ENCODE results near the gene ARFGAP1.

Gene ARFGAP1

DNA sequence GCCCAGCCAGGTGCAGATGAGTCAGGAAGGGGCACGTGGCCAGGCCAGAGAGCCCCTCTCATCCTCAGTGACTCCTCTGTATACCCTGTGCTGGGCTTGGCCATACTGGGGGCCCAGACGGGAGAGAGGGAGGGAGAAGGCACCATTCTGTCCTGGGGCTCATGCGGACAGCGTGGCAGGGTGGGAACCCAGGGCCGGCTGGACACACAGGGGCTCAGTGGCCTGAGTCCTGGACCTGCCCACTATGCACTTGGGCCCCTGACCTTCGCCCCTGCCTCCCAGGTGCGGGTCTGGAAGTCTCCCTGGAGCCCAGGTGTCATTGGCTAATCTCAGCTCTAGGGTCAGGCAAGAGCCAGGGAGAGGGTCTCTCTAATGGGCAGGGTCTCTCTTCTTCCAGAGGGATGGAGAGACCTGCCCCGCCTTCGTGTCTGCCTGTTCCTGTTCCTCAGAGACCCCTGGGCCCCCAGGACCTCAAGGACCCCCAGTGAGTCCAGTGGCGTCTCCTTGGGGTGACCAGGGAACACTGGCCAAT lies 48.1 kb downstream of the ARFGAP1 start:
- no peak for DNase-seq (ENCODE audit: low spot score)

DNA sequence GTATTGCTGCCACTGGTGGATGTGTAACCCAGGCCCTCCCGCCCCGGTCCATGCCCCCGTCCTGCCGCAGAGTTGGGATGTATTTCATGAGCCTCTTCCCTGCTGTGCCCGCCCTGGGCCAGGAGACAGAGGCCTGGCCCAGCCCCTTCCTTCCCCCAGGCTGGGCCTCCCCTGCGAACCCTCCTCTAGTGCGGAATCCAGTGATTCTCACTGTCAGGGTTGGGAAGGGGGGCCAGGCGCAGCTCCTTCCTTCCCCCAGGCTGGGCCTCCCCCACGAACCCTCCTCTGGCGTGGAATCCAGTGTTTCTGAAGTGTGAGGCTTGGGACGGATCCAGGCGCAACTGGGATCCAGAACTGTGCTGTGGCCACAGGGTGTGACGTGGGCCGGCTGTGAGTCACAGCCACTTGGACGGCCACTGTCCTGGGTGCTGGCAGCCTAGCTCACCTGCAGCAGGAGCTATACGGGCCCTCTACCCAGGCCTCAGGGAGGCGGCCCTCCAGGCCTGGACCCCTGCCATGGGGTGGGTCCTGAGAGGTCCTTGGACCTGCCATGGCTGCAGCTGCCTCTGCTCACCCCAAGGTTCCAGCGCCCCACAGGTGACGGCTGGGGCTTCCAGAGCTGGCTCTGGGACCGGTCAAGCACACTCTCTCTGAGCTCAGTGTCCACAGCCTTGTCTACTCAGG lies 48.7 kb downstream of the ARFGAP1 start:
- no peak for DNase-seq (ENCODE audit: low spot score)

DNA sequence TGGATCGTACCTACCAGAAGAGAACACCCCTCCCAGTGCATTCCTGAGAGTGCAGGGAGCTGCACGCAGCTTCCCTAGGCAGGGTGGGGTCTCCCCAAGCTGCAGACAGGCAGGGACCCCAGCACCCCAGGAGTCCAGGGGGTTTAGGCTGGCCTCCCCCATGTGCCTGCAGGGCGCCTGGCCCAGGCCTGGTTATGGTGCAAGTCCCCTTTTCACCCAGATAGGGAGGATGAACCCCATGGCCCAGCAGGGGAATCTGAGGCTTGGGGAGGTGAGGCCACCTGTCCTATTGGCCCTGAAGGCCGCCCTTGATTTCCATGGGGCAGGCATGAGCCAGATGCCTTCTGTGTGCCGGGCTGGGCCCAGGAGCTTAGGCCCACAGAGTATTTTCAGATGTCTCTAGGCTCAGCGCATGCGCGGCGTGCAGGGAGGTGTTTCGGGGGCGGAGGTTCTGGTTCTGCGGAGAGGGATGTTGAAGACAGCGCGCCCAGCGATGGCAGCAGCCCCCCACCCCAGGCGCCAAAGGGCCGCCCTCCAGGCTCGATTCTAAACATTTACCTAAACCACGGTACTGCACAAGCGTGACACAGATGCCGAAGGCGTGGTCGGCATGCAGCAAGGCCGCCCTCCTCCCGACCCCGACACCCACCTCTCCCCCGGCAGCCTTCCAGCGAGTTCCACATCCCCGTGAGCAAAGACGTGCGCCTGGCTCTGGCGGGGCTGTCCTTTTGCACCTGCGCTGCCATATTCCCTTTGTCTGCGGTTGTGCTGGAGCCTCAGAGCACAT lies 49.7 kb downstream of the ARFGAP1 start:
- DNase-seq (ENCODE audit: low spot score) = no peak

DNA sequence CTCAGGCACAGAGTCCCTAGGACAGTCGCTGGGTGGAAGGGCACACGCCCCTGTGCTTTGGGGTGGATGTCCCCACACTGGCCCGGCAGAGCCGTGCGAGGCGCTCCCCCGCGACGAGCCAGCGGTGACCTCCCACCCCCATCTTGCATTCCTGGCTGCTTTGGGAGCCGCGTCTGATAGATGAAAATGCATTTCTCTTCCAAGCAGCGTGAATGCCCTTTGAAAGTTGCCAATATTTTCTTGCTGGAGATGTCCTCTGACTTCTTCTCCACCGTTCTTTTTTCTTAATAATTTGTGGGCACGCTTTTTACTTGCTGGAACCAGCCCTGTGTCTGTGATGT lies 50.3 kb downstream of the ARFGAP1 start:
- no peak for DNase-seq (ENCODE audit: low spot score)

DNA sequence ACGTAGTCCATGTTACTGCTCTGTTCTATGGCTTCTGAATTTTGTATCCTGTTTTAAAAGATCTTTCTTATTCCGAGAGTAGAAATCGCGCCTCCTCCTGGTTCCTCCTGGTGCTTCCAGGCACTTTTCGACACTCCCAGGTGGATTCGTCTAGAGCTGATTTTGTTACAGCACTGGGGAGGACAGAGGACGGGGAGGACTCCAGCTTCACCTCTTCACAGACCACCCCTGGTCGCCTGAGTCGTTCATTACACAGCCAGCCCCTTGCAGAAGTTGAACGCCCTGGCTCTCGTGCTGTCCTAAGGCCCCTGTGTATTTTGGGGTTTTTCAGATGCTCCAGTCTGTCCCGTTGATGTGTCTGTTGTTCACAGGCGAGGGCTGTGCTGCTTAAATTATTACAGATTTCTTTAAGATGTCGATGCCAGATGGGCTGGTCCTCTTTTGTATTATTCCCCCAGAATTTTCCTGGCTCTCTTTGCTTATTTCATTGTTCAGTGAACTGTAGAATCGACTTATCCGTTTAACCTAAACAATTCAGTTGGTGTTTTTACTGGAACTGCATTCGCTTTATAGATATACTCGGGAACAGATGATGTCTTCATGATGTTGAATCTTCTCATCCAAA lies 50.9 kb downstream of the ARFGAP1 start:
- no peak for DNase-seq (ENCODE audit: low spot score)

DNA sequence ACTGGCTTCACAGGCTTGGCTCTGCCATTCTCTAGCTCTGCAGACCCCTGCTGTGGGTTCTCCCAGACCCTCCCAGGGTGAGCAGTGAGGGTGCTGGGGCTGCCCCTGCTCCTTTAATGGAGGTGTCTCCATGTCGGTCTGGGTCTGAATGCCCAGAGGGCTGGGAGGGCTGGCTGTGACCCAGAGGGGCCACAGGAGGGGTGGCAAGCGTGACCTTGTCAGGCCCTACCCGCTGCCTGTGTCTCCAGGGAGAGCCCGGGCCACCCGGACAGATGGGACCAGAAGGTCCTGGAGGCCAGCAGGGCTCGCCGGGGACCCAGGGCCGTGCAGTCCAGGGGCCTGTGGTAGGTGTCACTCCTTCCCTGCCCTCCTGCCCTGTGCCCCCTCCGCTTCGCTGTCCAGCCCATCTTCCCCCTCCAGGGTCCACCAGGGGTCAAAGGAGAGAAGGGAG lies 52.4 kb downstream of the ARFGAP1 start:
- no peak for DNase-seq (ENCODE audit: low spot score)

DNA sequence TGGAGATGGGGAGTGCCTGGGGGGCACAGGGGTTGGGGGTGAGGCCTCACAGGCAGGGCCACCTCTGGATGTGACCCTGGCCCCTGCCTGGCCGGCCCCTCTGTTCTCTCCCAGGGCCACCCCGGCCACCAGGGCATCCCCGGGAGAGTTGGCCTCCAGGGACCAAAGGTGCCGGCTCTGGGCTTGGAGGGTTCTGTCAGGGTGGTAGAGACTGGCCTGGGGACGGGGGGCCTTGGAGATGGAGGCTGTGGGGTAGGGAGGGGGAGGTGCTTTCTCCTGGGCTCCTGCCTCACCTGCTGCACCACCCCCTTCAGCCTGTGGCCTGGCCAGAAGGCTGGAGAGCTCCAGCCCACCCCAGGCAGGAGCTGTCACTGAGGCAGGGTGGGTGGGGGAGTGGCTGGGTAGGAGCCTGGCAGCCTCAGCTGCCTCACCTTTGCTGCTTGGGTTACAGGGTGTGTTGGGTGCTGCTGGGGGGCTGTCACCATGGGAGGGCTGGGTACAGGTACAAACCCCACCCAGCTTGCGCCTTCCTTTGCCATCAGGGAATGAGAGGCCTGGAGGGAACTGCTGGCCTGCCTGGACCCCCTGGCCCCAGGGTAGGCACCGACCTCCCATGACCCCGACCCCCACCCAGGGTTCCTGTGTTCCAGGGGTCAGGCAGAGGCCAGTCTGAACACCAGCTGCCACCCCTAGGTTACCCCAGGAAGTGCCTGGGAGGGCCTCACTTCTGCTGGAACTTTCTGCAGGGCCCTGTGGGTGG lies 53.1 kb downstream of the ARFGAP1 start:
- DNase-seq (ENCODE audit: low spot score) = no peak

DNA sequence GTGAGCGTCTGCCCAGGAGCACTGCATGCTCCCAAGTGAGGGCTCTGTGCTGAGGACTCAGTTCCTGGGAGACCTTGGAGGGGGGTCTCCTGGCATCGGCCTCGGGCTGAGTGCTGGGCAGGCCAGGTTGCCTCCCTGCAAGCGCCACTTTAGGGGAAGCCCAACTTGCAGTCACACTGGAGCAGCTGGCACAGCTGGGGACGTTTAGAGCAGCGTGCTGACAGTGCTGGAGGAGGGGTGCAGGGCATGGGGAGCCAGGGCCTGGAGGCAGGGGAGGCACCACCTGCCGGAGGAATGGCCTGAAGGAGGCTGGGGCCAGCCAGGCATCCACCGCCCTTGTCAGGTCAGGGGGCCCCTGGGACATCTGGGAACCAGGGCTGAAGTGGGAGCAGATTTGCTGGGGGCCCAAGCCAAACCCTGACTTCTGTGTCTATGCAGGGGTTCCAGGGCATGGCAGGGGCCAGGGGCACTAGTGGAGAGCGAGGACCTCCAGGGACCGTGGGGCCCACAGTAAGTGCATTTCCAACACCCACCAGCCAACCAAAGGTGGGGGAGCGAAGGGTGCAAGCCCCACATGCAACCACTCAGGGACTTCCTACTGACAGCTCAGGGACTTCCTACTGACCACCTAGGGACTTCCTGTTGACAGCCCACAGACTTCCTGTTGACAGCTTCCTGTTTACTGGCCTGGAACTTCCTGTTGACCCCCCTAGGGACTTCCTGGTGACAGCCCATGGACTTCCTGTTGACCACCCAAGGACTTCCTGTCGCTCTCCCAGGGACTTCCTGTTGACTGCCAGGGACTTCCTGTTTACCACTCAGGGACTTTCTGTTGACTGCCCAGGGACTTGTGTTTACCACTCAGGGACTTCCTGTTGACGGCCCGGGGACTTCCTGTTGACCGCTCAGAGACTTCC lies 54.0 kb downstream of the ARFGAP1 start:
- no peak for DNase-seq (ENCODE audit: low spot score)

DNA sequence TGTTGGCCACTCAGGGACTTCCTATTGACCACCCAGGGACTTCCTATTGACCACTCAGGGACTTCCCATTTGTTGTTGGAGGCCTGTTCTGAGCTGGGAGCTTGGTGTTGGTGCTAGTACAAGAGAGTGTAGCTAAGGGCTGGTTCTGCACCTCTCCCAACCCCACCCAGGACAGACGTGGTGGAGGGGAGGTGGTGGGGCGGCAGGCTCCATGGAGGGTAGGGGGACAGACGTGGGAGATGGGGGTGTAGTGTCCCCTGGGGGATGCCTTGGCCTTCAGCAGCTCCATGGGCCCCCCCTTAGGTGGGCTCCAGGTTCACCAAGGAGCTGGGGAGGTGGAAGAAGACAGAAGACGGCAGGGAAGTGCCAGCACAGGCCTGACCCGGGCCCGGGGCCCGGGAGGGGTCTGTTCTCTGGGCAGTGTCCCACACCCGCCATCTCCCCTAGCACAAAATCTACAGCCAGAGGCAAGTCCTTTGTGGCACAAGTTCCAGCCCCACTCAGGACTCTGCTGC lies 54.7 kb downstream of the ARFGAP1 start:
- DNase-seq (ENCODE audit: low spot score) = no peak

DNA sequence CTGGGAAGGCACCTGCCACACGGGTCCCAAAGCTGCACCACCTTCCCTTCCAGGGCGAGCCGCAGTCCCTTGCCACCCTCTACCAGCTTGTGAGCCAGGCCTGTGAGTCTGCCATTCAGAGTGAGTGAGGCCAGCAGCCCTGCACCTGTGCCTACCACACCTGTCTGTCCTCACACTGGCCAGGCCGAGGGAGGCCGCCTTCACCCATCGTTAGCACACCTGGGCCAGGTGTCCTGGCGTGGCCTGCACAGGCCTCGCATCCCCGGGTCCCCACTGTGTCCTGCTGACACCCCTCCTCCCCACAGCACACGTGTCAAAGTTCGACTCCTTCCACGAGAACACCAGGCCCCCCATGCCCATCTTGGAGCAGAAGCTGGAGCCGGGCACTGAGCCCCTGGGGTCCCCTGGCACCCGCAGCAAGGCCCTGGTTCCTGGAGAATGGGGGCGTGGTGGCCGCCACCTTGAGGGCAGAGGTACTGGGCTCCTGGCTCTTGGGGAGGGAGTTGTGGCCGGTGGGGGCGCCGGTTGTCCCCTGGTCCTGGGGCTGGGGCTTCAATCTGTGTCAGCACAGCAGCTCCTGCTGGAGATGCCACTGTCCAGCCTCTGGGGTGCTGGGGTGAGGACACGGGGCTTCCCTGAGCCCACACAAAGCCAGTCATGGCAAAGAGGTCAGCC lies 55.5 kb downstream of the ARFGAP1 start:
- DNase-seq (ENCODE audit: low spot score) = no peak

DNA sequence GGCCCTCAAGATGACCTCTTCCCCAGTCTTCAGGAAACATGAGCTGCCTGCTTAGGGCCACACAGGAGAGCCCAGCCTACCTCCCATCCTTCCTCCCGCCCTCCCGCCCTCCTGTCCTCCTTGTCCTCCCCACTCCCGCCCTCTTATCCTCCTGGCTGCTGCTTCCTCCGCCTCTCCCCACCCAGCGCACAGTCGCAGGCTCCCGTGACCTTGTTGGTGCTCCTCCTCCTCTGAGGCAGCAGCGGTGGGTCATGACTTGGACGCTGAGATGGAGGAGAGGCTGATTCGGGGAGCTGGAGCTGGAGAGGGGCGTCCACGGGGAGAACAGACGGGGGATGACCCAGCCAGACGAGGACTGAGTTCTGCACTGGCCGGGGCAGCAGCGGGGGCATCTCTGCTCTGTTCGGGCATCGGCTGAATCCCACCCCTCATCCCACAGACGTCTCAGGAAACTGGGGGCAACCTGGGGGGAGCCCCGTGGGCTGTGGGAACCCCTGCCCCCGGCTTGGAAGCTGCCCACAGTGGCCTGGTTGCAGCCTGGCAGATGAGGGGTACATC lies 56.2 kb downstream of the ARFGAP1 start:
- no peak for DNase-seq (ENCODE audit: low spot score)

DNA sequence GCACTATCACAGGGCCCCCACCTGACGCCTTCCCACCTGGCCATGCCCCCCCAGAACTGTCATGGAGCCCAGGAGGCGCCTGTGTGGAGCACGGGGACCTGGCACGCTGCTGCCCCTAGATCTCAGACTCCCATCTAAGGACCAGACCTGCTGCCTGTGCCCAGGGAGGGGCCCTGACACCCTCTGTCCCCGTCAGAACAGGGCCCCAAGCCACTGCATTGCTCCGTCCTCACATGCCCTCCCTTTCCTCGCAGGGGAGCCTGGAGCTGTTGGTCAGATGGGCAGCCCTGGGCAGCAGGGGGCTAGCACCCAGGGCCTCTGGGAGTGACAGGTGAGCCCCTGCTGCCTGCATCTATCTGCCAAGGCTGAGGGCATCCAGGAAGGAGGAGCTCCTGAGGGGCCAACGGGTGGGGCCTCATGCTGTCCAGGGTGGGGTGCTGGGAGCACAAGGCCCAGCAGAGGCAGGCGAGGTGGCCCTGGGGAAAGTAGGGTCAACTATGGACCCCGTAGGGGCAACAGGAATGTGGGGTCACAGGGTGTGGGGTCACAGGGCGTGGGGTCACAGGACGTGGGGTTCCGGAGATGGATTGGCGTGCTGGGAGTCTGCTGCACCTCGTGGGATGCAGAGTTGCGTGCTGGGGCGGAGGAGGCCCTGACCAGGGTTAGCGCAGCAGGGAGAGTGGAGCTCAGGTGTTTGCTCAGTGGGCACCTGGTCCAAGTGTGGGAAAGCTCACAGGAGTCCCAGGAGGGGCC lies 56.9 kb downstream of the ARFGAP1 start:
- no peak for DNase-seq (ENCODE audit: low spot score)

DNA sequence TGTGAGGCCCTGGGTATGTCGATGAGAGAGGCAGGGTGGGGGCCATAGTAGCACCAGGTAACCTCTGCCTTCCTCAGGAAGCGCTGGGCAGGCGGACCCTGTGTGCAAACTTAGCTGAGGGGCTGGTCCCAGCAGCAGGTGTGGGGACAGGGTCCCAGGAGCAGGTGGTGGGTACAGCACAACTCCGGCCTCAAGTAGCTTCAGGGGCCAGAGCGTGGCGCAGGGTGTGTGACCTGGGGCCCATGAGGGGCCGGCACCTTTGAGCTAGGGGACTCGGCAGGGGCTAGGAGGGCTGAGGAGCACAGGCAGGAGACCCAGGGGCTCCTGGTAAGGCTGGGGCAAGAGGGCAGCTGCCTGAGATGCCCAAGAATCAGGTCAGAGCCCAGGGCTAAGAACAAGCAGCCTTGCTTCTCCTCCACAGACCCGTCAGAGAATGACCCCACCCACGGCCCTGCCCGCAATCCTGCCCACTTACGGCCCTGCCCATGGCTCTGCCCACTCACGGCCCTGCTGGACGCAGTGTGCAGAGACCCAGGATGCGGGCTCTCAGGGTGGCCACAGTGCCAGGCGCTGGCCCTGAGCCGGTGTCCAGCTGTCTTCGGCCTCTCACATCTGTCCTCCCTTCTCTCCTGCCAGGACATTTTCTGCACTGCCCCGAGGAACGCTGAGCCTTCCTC lies 57.6 kb downstream of the ARFGAP1 start:
- no peak for DNase-seq (ENCODE audit: low spot score)

DNA sequence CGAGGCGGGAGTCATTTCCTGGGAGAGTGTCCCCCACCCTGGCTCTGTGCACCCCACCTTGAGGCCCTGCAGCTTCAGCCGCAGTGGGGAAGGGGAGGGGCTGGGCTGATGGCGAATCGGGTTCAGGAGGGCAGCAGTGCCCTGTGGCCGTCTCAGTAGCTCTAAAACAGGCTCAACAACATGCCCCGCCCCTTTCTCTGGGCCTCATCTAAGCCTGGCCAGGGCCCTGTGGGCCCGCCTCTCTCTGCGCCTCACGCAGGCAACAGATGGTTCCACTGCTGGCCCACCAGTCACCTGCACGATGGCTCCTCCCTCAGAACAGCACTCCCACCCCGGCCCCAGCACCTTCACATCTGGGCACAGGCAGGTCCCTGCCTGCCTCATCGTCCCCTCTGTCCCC lies 58.3 kb downstream of the ARFGAP1 start:
- no peak for DNase-seq (ENCODE audit: low spot score)

DNA sequence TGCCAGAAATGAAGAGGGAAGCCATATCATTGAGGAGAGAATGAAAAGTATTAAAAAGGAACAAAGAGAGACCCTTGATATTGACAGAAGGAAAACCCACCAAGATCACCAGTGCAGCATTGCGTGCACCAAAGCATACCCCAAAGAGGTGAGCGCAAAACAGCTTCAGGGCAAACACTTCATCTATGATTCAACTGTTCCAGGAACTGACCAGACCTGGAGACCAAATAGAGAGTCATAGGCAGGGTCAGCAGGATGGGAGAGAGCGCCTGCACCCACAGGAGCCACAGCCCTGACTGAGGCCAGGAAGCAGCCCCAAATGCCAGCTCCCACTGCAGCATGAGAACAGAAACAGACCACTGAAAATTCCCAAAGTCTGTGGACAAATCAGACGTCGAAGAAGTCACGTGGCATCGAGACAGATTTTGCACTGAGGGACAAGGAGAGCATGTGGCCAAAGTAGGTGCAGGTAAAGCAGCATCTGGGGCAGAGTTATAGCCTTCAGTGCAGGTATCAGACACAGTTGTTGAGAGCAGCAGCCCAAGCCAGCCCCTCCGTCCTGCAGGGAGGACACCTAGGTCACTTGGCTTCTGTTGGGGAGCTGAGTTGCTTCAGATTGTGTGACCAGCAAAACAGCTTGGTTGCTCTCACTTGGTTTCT lies 59.3 kb downstream of the ARFGAP1 start:
- DNase-seq (ENCODE audit: low spot score) = no peak

DNA sequence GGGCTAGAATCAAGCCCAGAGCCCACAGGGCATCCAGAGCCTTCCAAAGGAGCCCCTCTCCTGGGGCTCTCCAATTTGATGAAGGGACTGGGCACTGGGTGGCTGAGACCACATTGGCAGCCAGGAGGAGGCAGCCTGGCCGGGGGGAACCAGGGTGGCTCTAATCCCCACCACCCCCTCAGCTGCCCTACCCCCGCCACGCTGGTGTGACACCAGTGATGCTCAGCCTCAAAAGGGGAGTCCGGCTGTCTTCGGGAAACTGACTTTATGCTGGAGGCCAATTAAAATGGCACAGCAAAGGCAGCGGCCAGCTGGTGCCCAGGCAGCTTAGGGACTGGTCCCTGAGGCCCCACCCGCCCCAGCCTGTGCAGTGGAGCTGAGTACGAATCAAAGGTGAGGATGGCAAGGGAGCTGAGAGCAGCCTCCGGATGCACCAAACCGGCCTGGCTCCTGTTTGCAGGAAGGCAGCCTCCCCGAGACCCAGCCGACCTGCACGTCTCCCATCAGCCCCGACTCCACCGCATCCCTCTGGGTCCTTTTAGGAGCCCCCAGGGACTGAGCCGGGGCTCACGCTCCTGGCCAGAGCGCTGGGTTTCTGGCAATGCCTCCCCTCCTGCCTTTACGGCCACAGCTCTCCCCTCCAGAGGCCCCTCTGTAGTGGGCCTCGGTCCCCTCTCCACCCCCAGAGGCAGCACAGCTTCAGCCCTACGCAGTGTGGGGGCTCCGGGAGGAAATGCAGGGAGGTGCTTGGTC lies 60.1 kb downstream of the ARFGAP1 start:
- DNase-seq (ENCODE audit: low spot score) = no peak

DNA sequence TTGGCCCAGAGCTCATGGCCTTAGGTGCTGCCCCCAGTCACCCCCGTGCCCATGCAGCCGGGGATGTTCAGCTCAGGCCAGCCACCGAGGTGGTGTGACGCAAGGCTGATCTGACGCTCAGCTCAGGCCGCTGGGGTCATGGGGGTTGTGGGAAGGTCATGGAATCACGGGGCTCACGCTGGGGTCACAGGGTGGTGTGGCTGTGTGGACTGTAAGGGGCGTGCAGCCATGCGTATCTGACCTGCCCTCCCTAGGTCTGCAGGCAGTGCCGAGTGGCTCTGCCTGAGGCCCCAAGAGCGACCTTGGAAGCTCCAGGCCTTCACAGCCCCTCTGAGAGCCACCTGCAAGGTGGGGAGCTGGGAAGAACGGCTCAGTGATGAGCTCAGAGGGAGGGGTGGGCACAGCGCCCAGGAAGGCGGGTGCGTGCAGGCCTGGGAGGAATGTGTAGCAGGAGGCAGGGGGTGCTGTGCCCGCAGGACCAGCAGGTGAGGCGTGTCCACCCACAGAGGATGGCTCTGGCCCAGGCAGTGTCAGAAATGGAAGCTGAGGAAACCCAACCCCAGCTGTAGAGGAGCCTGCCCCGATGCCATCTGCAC lies 60.7 kb downstream of the ARFGAP1 start:
- no peak for DNase-seq (ENCODE audit: low spot score)
